ENCODE data around the gene JAKMIP1.

DNA sequence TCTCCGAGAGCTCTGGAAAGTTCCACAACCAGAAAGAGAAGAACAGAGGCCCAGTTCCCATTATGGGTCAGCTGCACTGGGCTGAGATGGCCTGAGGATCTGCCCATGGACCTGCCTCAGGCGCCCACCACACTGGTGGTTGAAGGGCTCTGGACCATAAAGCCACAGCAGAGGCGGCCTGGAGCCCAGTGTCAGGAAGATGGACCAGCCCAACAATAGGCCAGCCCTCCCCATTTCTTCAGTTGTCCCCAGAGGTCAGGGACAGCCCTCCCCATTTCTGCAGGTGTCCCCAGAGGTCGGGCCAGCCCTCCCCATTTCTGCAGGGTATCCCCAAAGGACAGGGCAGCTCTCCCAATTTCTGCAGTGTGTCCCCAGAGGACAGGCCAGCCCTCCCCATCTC, 144.9 kb downstream of the JAKMIP1 start:
- TF ChIP-seq, protein P1, sequence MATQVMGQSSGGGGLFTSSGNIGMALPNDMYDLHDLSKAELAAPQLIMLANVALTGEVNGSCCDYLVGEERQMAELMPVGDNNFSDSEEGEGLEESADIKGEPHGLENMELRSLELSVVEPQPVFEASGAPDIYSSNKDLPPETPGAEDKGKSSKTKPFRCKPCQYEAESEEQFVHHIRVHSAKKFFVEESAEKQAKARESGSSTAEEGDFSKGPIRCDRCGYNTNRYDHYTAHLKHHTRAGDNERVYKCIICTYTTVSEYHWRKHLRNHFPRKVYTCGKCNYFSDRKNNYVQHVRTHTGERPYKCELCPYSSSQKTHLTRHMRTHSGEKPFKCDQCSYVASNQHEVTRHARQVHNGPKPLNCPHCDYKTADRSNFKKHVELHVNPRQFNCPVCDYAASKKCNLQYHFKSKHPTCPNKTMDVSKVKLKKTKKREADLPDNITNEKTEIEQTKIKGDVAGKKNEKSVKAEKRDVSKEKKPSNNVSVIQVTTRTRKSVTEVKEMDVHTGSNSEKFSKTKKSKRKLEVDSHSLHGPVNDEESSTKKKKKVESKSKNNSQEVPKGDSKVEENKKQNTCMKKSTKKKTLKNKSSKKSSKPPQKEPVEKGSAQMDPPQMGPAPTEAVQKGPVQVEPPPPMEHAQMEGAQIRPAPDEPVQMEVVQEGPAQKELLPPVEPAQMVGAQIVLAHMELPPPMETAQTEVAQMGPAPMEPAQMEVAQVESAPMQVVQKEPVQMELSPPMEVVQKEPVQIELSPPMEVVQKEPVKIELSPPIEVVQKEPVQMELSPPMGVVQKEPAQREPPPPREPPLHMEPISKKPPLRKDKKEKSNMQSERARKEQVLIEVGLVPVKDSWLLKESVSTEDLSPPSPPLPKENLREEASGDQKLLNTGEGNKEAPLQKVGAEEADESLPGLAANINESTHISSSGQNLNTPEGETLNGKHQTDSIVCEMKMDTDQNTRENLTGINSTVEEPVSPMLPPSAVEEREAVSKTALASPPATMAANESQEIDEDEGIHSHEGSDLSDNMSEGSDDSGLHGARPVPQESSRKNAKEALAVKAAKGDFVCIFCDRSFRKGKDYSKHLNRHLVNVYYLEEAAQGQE (IDR thresholded peaks at IDR 0.05; ENCODE audit: borderline replicate concordance) = no peak
- TF ChIP-seq, protein P2, sequence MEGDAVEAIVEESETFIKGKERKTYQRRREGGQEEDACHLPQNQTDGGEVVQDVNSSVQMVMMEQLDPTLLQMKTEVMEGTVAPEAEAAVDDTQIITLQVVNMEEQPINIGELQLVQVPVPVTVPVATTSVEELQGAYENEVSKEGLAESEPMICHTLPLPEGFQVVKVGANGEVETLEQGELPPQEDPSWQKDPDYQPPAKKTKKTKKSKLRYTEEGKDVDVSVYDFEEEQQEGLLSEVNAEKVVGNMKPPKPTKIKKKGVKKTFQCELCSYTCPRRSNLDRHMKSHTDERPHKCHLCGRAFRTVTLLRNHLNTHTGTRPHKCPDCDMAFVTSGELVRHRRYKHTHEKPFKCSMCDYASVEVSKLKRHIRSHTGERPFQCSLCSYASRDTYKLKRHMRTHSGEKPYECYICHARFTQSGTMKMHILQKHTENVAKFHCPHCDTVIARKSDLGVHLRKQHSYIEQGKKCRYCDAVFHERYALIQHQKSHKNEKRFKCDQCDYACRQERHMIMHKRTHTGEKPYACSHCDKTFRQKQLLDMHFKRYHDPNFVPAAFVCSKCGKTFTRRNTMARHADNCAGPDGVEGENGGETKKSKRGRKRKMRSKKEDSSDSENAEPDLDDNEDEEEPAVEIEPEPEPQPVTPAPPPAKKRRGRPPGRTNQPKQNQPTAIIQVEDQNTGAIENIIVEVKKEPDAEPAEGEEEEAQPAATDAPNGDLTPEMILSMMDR (IDR thresholded peaks at IDR 0.05; ENCODE audit: poor library complexity, severe bottlenecking) = no peak
- no peak for TF ChIP-seq TAF1 (IDR thresholded peaks at IDR 0.05; ENCODE audit: low read depth)
- TF ChIP-seq SMC3 (conservative IDR thresholded peaks at IDR 0.05; ENCODE audit: poor library complexity) = no peak
- no peak for TF ChIP-seq EZH2 (IDR thresholded peaks at IDR 0.05; ENCODE audit: borderline replicate concordance, insufficient read depth, low read length, poor library complexity, severe bottlenecking)

All from neural cell (in vitro differentiated cells).